Endodermal cell (in vitro differentiated cells): ENCODE measurements around the gene RBMS3. TPM values are rescaled to one million over a fixed set of nuclear protein-coding genes. Genes with fewer than 3 reads are reported as not detected.

Experiments
- DNase-seq: peaks from one replicate; pipeline ENCODE4 v3.0.0-alpha.2; 2017
- H3K27ac ChIP-seq: 2 replicates; pipeline ENCODE4 v1.5.1; 2013; ENCODE audit warnings: mild to moderate bottlenecking, low read depth, low read length, moderate library complexity
- H3K27me3 ChIP-seq: 2 replicates; pipeline ENCODE4 v1.6.1; 2013; ENCODE audit warnings: mild to moderate bottlenecking, low read length, moderate library complexity; ENCODE audit not compliant: insufficient read depth, control insufficient read depth, poor library complexity, severe bottlenecking
- H3K36me3 ChIP-seq: 2 replicates; pipeline ENCODE4 v1.7.0; 2013; ENCODE audit warnings: mild to moderate bottlenecking, low read length, moderate library complexity; ENCODE audit not compliant: control insufficient read depth, insufficient read depth
- H3K4me1 ChIP-seq: one replicate; pipeline ENCODE4 v1.7.0; 2013; ENCODE audit warnings: low read length; ENCODE audit not compliant: control insufficient read depth, insufficient read depth
- H3K4me3 ChIP-seq: 2 replicates; pipeline ENCODE4 v1.5.1; 2013; ENCODE audit warnings: mild to moderate bottlenecking, low read length, moderate library complexity
- H3K9ac ChIP-seq: 2 replicates; pipeline ENCODE4 v1.6.1; 2013; ENCODE audit warnings: mild to moderate bottlenecking, low read length, moderate library complexity; ENCODE audit not compliant: poor library complexity, severe bottlenecking; ENCODE audit errors: extremely low read depth
- H3K9me3 ChIP-seq: 2 replicates; pipeline ENCODE4 v1.6.1; 2013; ENCODE audit warnings: mild to moderate bottlenecking, low read length, moderate library complexity; ENCODE audit not compliant: control insufficient read depth
- H3K27ac Mint-ChIP-seq: 2 replicates; pipeline ENCODE4 v1.8.0; 2020; ENCODE audit warnings: mixed read lengths
- H3K27me3 Mint-ChIP-seq: 2 replicates; pipeline ENCODE4 v1.8.0; 2021; ENCODE audit warnings: mild to moderate bottlenecking, mixed read lengths; ENCODE audit not compliant: insufficient read depth
- H3K36me3 Mint-ChIP-seq: 2 replicates; pipeline ENCODE4 v1.8.0; 2020; ENCODE audit warnings: low read depth, mixed read lengths
- H3K4me1 Mint-ChIP-seq: 2 replicates; pipeline ENCODE4 v1.8.0; 2020; ENCODE audit warnings: mixed read lengths
- H3K4me3 Mint-ChIP-seq: 2 replicates; pipeline ENCODE4 v1.8.0; 2020; ENCODE audit warnings: mild to moderate bottlenecking, moderate library complexity, mixed read lengths
- H3K9me3 Mint-ChIP-seq: 2 replicates; pipeline ENCODE4 v1.8.0; 2020; ENCODE audit warnings: mild to moderate bottlenecking, mixed read lengths
- WGBS, 2 experiments: methylation state at CpG; one replicate each; pipeline versions ENCODE4 v1.1.5 to v1.1.7; 2013; ENCODE audit warnings: missing lambda C conversion rate in 2 of 2, mixed read lengths in 1 of 2; ENCODE audit not compliant: insufficient coverage in 1 of 2, insufficient read length in 1 of 2; 5-methylcytosine and 5-hydroxymethylcytosine counted together
- total RNA-seq, 2 donors: library from RNA; stranded (reverse); fragmentation: NEBNext Ultra II Directional in 1 of 2; extraction: Animal tissue kit (Norgen Biotek cat#: 25700) in 1 of 2; gene quantifications; 2 replicates in 1 of 2; 3 replicates in 1 of 2; pipeline ENCODE4 v1.2.1, GENCODE V29; 2021
- TF ChIP-seq, protein P1 (sequence below): fragments of 200-600 bp; sonication (generic); conservative IDR thresholded peaks from 2 replicates; pipeline ENCODE4 v1.5.0; 2021; ENCODE audit warnings: antibody characterized with exemption, mild to moderate bottlenecking

The RBMS3 gene
- total RNA-seq, 2 donors from 2014 or later: 2.0 to 7.3 TPM

DNA sequence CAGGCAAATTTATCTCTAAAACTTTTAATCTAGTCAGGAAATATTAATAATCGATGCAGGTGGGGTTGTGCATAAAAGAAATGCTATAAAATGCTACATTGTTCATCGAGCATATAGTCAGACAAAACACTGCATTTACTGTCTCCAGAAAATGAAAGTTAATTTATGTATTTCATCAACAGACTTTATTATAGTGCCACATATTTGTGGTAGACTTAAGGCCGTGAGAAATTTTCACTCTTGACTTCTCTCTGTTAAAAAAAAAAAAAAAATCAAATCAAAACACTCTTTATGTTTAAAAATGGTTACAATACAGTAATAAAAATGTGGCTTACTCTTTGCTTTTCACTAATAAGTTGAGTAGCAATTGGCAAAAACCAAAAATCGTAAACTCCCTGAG is 67.4 kb downstream of the RBMS3 start:
- Mint-ChIP-seq H3K4me1 (peaks cover 9% of the 10 kb centered on the region), H3K36me3 (no peaks in the 10 kb centered on the region), H3K4me3 (no peak overlapping the region), H3K27ac (no peak overlapping the region), H3K9me3 (no peaks in the 10 kb centered on the region), H3K27me3 (no peaks in the 10 kb centered on the region)
- H3K9me3 ChIP-seq: no peaks in the 10 kb centered on the region
- no peak overlapping the region for H3K9ac ChIP-seq
- H3K27me3 ChIP-seq: no peaks in the 10 kb centered on the region
- no peak overlapping the region for H3K4me3 ChIP-seq
- DNase-seq: no peak
- no peaks in the 10 kb centered on the region for H3K36me3 ChIP-seq
- TF ChIP-seq, protein P1, sequence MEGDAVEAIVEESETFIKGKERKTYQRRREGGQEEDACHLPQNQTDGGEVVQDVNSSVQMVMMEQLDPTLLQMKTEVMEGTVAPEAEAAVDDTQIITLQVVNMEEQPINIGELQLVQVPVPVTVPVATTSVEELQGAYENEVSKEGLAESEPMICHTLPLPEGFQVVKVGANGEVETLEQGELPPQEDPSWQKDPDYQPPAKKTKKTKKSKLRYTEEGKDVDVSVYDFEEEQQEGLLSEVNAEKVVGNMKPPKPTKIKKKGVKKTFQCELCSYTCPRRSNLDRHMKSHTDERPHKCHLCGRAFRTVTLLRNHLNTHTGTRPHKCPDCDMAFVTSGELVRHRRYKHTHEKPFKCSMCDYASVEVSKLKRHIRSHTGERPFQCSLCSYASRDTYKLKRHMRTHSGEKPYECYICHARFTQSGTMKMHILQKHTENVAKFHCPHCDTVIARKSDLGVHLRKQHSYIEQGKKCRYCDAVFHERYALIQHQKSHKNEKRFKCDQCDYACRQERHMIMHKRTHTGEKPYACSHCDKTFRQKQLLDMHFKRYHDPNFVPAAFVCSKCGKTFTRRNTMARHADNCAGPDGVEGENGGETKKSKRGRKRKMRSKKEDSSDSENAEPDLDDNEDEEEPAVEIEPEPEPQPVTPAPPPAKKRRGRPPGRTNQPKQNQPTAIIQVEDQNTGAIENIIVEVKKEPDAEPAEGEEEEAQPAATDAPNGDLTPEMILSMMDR: no peak
- H3K27ac ChIP-seq: no peak overlapping the region
- H3K4me1 ChIP-seq: no peaks in the 10 kb centered on the region
- 40 to 86% methylated on average over 1 to 3 of the region's 4 CpGs for WGBS, 2 experiments

DNA sequence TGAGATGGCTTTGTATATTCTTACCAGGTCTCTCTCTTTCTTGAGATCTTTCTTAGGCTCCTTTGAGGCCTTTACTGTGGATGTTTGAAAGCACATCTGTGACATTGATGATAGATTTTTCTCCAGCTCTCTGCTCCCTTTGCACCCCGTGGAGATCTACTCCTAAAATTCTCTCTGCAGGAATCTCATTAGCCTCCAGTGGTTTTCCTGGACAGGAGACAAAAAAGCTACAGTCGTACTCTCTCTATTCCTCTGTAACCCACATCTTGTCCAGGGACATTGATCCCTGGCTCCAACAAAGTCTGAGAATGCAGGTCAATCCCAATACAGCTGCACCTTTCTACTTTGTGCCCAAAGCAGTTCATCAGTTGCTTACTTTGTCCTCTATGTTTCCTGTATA is 68.2 kb downstream of the RBMS3 start:
- Histone ChIP-seq H3K4me3 (no peak overlapping the region), H3K4me1 (no peaks in the 10 kb centered on the region), H3K9me3 (no peaks in the 10 kb centered on the region), H3K27me3 (no peaks in the 10 kb centered on the region), H3K27ac (no peak overlapping the region), H3K9ac (no peak overlapping the region), H3K36me3 (no peaks in the 10 kb centered on the region)
- peaks cover 9% of the 10 kb centered on the region for H3K4me1 Mint-ChIP-seq
- no peak overlapping the region for H3K27ac Mint-ChIP-seq
- DNase-seq: no peak
- no peak overlapping the region for H3K4me3 Mint-ChIP-seq
- no peaks in the 10 kb centered on the region for H3K9me3 Mint-ChIP-seq
- no peaks in the 10 kb centered on the region for H3K27me3 Mint-ChIP-seq
- 83 to 84% methylated on average over 1 to 2 of the region's 2 CpGs for WGBS, 2 experiments
- TF ChIP-seq, protein P1: no peak
- H3K36me3 Mint-ChIP-seq: no peaks in the 10 kb centered on the region

DNA sequence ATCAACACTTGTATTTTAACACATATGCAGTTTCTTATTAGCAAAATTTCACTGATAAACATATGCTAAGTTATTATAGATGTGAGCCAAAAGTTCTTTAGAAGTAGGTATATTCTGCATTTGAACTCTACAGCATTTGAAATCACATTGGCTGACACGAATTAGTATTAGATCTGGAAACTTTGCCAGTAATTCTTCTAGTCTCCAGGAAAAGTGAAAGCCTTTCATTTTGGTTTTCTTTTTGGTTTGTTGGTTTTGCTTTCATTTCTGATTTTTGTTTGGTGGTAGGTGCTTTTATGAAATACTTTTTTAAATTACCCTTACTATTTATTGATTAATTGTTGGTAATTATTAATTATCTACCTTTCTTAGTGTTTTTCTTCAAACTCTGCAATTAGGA is 72.9 kb downstream of the RBMS3 start:
- WGBS, 2 experiments: 98% methylated on average over 1 of the region's 1 CpG; no CpG with 5 or more reads in 1 of the 2 experiments
- Mint-ChIP-seq H3K27ac (no peak overlapping the region), H3K36me3 (no peaks in the 10 kb centered on the region), H3K4me3 (no peak overlapping the region), H3K27me3 (no peaks in the 10 kb centered on the region), H3K4me1 (no peaks in the 10 kb centered on the region), H3K9me3 (peaks cover 5% of the 10 kb centered on the region)
- DNase-seq: no peak
- H3K9ac ChIP-seq: no peak overlapping the region
- H3K4me3 ChIP-seq: no peak overlapping the region
- no peaks in the 10 kb centered on the region for H3K36me3 ChIP-seq
- H3K9me3 ChIP-seq: no peaks in the 10 kb centered on the region
- H3K4me1 ChIP-seq: no peaks in the 10 kb centered on the region
- TF ChIP-seq, protein P1: no peak
- no peak overlapping the region for H3K27ac ChIP-seq
- H3K27me3 ChIP-seq: no peaks in the 10 kb centered on the region
